GM12892 (cell line): Measurements from ENCODE around the gene TUNAR.

ENCODE experiments used
- DNase-seq: peaks from one replicate; pipeline ENCODE4 v3.0.0; 2011; ENCODE audit not compliant: insufficient read length
- FAIRE-seq: peaks from 2 replicates; lab custom pipeline; 2011; peaks lifted over from hg19 to GRCh38; lab: Jason Lieb, UNC
- POLR2A ChIP-seq: IDR thresholded peaks from 2 replicates; pipeline ENCODE4 v1.6.1; 2011; ENCODE audit warnings: low read depth, low read length, control low read depth
- POLR2AphosphoS5 ChIP-seq: IDR thresholded peaks from 2 replicates; pipeline ENCODE4 v1.6.1; 2011; ENCODE audit warnings: low read depth, low read length, control low read depth
- TAF1 ChIP-seq: IDR thresholded peaks from 2 replicates; pipeline ENCODE4 v1.6.1; 2011; ENCODE audit warnings: low read depth, mild to moderate bottlenecking, control low read depth, low read length, borderline replicate concordance

The TUNAR gene

GRCh38 chr14:95840094-95840700 is 36.4 kb upstream of the TUNAR start:
- DNase-seq, result no peak
- no peak for TF ChIP-seq POLR2AphosphoS5
- TF ChIP-seq TAF1, result no peak
- no peak for TF ChIP-seq POLR2A
- FAIRE-seq, result no peak

GRCh38 chr14:95841668-95842067 is 35.0 kb upstream of the TUNAR start:
- FAIRE-seq, result no peak
- TF ChIP-seq POLR2A (no peak), TAF1 (no peak), POLR2AphosphoS5 (no peak)
- no peak for DNase-seq

- TF ChIP-seq POLR2AphosphoS5 (no peak), POLR2A (no peak), TAF1 (no peak)
- no peak for DNase-seq
- FAIRE-seq, result no peak
Observed at GRCh38 chr14:95849761-95850160, 26.9 kb upstream of the TUNAR start.

- FAIRE-seq (no peak), DNase-seq (no peak)
- no peak for TF ChIP-seq POLR2AphosphoS5
- TF ChIP-seq POLR2A, result no peak
- no peak for TF ChIP-seq TAF1
Observed at GRCh38 chr14:95850429-95850828, 26.2 kb upstream of the TUNAR start.

- DNase-seq (no peak), FAIRE-seq (no peak)
- TF ChIP-seq POLR2AphosphoS5 (no peak), TAF1 (no peak), POLR2A (no peak)
Observed at GRCh38 chr14:95855606-95856005, 21.0 kb upstream of the TUNAR start.

GRCh38 chr14:95857275-95857674 is 19.4 kb upstream of the TUNAR start:
- DNase-seq, result no peak
- FAIRE-seq, result no peak
- TF ChIP-seq POLR2A (no peak), TAF1 (no peak), POLR2AphosphoS5 (no peak)

DNA sequence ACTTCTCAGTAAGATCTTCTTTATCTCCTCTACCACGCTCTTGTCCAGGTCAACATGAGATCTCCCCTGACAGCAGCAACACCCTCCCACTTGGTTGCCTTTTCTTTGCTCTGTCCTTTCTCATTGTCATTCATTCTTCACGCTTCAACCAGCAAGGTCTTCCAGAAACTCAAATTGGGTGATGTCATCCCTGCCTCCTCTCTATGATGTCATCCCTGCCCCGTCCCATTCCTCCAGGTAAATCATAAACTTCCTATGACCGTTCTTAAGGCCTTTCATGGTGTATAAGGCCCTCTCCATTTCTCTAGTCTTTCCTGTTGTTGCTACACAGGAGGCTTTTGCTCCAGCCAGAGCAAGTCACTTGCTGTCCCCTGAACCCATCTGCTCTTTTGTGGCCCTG is 17.7 kb upstream of the TUNAR start:
- no peak for DNase-seq
- TF ChIP-seq TAF1, result no peak
- no peak for FAIRE-seq

DNA sequence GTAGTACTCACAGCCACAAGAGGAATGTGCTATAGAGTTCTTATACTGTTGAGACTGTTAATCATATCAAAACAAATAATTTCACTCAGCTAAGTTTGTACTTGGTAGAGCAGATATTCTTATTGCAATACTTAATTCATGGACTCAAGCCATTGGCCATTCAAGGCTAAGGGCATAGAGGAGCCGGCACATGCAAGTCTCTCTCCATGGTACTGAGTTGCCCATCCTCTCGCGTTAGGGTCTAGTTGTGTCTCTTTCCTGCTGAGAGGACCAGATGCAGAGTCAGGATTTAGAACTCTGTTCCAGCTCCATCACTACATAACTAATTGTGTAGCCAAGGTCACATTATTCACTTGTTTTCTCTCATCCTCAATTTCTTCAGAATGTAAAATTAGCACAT is 14.4 kb upstream of the TUNAR start:
- no peak for TF ChIP-seq POLR2A
- no peak for TF ChIP-seq TAF1
- no peak for TF ChIP-seq POLR2AphosphoS5
- no peak for DNase-seq
- FAIRE-seq, result no peak

- TF ChIP-seq TAF1, result no peak
- TF ChIP-seq POLR2AphosphoS5, result no peak
- TF ChIP-seq POLR2A, result no peak
- FAIRE-seq, result no peak
- no peak for DNase-seq
Observed at GRCh38 chr14:95863295-95863694, 13.3 kb upstream of the TUNAR start.

DNA sequence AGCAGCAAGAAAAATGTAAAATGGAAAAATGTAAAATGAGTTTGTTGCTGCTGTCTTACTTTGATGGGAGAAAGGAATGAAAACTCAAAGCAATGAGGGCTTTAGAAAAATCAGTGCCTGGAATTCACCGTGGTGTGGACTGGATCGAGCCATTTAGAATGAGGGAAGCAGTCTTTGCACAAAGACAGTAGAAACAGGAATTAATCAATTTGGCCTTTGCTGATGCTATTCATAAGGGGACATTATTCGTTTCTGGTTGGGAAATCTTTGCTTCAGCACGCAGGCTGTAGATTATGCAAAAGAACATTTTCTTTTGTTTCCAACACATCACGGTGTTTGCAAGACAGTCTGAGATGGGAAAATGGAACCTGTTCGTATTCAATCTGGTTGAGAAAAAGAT is 6.9 kb upstream of the TUNAR start:
- TF ChIP-seq POLR2AphosphoS5 (no peak), POLR2A (no peak), TAF1 (no peak)
- DNase-seq, result no peak
- FAIRE-seq, result no peak

GRCh38 chr14:95870772-95871171 is 5.9 kb upstream of the TUNAR start:
- no peak for DNase-seq
- no peak for TF ChIP-seq POLR2AphosphoS5
- TF ChIP-seq TAF1, result no peak
- no peak for FAIRE-seq

DNA sequence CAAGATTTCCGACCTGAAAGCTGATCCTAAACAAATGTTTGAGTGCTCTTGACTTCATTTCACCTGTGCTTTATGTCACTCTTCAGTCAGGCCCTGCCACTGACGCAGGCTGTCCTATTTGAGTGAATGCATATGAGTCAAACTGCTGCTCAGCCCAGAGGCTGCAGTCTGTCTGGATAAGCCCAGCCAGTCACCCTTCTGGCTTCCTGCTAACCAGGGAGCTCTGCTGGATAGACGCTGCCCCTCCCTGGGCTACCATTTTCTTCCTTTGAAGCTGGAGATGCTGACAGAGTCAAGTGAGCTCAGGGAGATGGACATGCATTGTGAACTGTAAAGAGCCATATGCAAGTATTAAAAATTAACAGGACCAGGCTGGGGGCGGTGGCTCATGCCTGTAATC is 5.1 kb upstream of the TUNAR start:
- DNase-seq (no peak), FAIRE-seq (no peak)
- TF ChIP-seq TAF1 (no peak), POLR2AphosphoS5 (no peak), POLR2A (no peak)

DNA sequence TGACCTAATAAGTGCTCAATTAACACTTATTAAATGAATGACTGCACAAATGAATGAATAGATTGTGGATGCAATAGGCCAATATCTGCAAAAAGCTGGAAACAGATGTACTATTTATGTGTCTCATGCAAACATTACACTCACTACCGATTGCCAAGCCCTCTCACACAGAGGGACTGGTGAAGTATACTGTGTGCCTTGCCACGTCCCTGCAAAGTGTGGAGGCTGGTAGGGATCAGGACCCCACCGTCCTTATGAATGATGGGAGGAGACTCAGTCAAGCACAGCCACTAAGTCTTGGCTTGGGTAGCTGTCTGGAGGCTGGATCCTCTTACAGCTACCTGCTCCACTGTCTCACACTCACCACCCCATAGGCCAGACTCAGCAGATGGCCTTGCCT is 3.9 kb upstream of the TUNAR start:
- TF ChIP-seq TAF1 (no peak), POLR2A (no peak), POLR2AphosphoS5 (no peak)
- DNase-seq, result no peak
- no peak for FAIRE-seq
